K562 (cell line): ENCODE results near the gene UBL5. TPM values are rescaled to one million over a fixed set of nuclear protein-coding genes. Genes with fewer than 3 reads are reported as not detected.

Experiments
- CHCHD3 ChIP-seq: fragments of 250-450 bp; sonication (Bioruptor Pico); IDR thresholded peaks from 2 replicates; pipeline ENCODE4 v2.1.2; 2022; ENCODE audit warnings: mild to moderate bottlenecking
- CREM ChIP-seq: IDR thresholded peaks from 2 replicates; pipeline ENCODE4 v1.6.1; 2014; ENCODE audit warnings: antibody characterized with exemption, low read depth
- HDAC3 ChIP-seq: fragments of 450-650 bp; IDR thresholded peaks from 2 replicates; pipeline ENCODE4 v1.6.1; 2018; ENCODE audit warnings: borderline replicate concordance, mild to moderate bottlenecking, moderate library complexity; ENCODE audit not compliant: partially characterized antibody
- KAT2B ChIP-seq: IDR thresholded peaks from one replicate; pipeline ENCODE4 v1.6.1; 2012; ENCODE audit warnings: low read depth, mild to moderate bottlenecking, control low read depth, inconsistent platforms, low read length, moderate library complexity
- MTA1 ChIP-seq: fragments of 450-650 bp; IDR thresholded peaks from 2 replicates; pipeline ENCODE4 v1.6.1; 2017; ENCODE audit warnings: borderline replicate concordance
- MTA3 ChIP-seq: fragments of 450-650 bp; formaldehyde crosslinking; IDR thresholded peaks from 2 replicates; pipeline ENCODE4 v1.6.1; 2017; ENCODE audit warnings: mild to moderate bottlenecking, borderline replicate concordance
- NFE2L1 ChIP-seq: fragments of 450-650 bp; IDR thresholded peaks from 2 replicates; pipeline ENCODE4 v1.6.1; 2016; ENCODE audit warnings: missing genetic modification characterization, low read depth, mild to moderate bottlenecking, missing compliant biosample characterization, moderate library complexity, borderline replicate concordance
- PHB ChIP-seq: fragments of 250-450 bp; sonication (Bioruptor Pico); IDR thresholded peaks from 2 replicates; pipeline ENCODE4 v1.5.0; 2021
- PTRF ChIP-seq: fragments of 450-650 bp; IDR thresholded peaks from 2 replicates; pipeline ENCODE4 v1.6.1; 2016; ENCODE audit warnings: mild to moderate bottlenecking, missing genetic modification characterization, missing compliant biosample characterization
- RBM15 ChIP-seq: fragments of 200-400 bp; formaldehyde crosslinking; IDR thresholded peaks from 2 replicates; pipeline ENCODE4 v1.6.1; 2018; ENCODE audit warnings: mild to moderate bottlenecking, low read length, moderate library complexity; ENCODE audit not compliant: insufficient read depth
- TAF9B ChIP-seq: fragments of 450-650 bp; IDR thresholded peaks from 2 replicates; pipeline ENCODE4 v1.6.1; 2018; ENCODE audit warnings: mild to moderate bottlenecking; ENCODE audit not compliant: partially characterized antibody
- TRIM28 ChIP-seq: fragments of 450-650 bp; IDR thresholded peaks from 2 replicates; pipeline ENCODE4 v1.6.1; 2017
- ZNF134 ChIP-seq: fragments of 250-450 bp; sonication (Bioruptor Pico); conservative IDR thresholded peaks from 2 replicates; pipeline ENCODE4 v1.4.0; 2020
- ZSCAN32 ChIP-seq: fragments of 450-650 bp; formaldehyde crosslinking; IDR thresholded peaks from 2 replicates; pipeline ENCODE4 v1.4.0; 2020; ENCODE audit warnings: mild to moderate bottlenecking, moderate library complexity
- polyA plus RNA-seq, 8 experiments: library from polyadenylated mRNA; depleted of rRNA in 4 of 8; stranded (reverse) in 5 of 8; unstranded in 3 of 8; fragments of >200 nt; fragmentation: Nextera tagmentation in 2 of 8; fragmentation: Illumina TruSeq in 1 of 8; extraction: Ambion mirVana in 2 of 8; extraction: Trizol in 1 of 8; gene quantifications; 2 replicates each; pipeline versions ENCODE4 v1.2.1 to v1.2.3, GENCODE V29; 2011 to 2014; ENCODE audit warnings: inconsistent platforms in 1 of 8, missing spikeins in 1 of 8
- total RNA-seq, 7 experiments: library from RNA; depleted of rRNA in 6 of 7; stranded (reverse); fragments of >200 nt in 6 of 7; fragmentation: Illumina TruSeq in 2 of 7; extraction: Trizol in 2 of 7; gene quantifications; 2 replicates each; pipeline versions ENCODE4 v1.2.1 to v1.2.3, GENCODE V29; 2011 to 2021; ENCODE audit warnings: low replicate concordance in 1 of 7
- TF ChIP-seq, protein P1 (sequence below): sonication (generic); formaldehyde crosslinking; IDR thresholded peaks from 2 replicates; pipeline ENCODE4 v1.8.1; 2022; ENCODE audit warnings: missing genetic modification reagents
- TF ChIP-seq, protein P2 (sequence below): fragments of 450-650 bp; IDR thresholded peaks from 2 replicates; pipeline ENCODE4 v1.6.1; 2014; ENCODE audit warnings: low read depth, mild to moderate bottlenecking, moderate library complexity, borderline replicate concordance
- TF ChIP-seq, protein P3 (sequence below): IDR thresholded peaks from 2 replicates; pipeline ENCODE4 v1.6.1; 2012; ENCODE audit warnings: low read depth, low read length, improper control_type of control experiment, borderline replicate concordance
- TF ChIP-seq, protein P4 (sequence below): IDR thresholded peaks from 3 replicates; pipeline ENCODE4 v1.6.1; 2011; ENCODE audit warnings: borderline replicate concordance, mild to moderate bottlenecking; ENCODE audit not compliant: insufficient read length, insufficient read depth

Gene UBL5
- total and polyA plus RNA-seq, 9 of the 15 experiments (the other 6 are each of a cell fraction or from before 2014, with no cell fraction given), result 410 to 1,266 (median 613) TPM

DNA sequence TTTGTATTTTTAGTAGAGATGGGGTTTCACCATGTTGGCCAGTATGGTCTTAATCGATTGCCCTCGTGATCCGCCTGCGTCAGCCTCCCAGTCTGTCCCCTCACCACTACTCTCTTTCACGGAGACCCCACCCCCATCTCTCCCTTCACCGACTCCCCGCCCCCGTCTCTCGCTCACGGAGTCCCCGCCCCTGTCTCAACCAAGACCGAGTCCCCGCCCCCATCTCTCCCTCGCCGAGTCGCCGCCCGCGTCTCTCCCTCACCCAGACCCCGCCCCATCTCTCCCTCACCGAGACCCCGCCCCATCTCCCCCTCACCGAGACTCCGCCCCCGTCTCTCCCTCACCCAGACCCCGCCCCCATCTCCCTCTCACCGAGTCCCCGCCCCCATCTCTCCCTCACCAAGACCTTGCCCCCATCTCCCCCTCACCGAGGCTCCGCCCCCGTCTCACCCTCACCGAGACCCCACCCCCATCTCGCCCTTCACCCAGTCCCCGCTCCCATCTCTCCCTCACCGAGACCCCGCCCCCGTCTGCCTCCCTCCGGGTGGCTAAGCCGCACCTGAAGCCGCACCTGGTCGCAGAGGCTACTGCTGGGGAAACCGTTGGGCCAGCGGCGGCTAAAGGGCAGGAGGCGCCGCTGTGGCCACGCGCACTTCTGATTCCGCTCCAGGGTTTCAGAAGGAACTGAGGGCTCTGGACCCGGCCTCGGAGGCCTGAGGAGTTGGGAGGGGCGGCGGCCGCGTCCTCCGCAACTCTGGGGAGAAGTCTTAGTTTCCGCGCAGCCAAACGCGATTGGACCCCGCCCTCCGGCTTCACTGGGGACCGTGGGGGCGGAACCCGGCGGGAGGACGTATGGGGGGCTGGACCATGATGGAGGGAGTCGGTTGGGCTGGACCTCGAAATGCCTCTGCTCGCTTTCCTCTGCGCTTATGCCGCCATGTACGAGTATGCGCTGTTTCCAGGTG is 42.1 kb upstream of the UBL5 start (continued):
- TF ChIP-seq, protein P1, sequence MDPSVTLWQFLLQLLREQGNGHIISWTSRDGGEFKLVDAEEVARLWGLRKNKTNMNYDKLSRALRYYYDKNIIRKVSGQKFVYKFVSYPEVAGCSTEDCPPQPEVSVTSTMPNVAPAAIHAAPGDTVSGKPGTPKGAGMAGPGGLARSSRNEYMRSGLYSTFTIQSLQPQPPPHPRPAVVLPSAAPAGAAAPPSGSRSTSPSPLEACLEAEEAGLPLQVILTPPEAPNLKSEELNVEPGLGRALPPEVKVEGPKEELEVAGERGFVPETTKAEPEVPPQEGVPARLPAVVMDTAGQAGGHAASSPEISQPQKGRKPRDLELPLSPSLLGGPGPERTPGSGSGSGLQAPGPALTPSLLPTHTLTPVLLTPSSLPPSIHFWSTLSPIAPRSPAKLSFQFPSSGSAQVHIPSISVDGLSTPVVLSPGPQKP (CRISPR knock-in tag), result no peak
- TF ChIP-seq TAF9B (peak; percentile 25), ZSCAN32 (CRISPR knock-in tag) (no peak), ZNF134 (no peak), PHB (no peak), KAT2B (no peak), TRIM28 (0 out of 2 replicates have a peak, but pooled peaks have one; percentile 52), MTA1 (0 out of 2 replicates have a peak, but pooled peaks have one; percentile 36), NFE2L1 (tag) (no peak), PTRF (tag) (no peak), MTA3 (peak; percentile 84), CREM (peak; percentile 21; the same call in 1 of the 2 replicates), HDAC3 (no peak), RBM15 (no peak), CHCHD3 (CRISPR knock-in tag) (no peak)
- TF ChIP-seq, protein P2, sequence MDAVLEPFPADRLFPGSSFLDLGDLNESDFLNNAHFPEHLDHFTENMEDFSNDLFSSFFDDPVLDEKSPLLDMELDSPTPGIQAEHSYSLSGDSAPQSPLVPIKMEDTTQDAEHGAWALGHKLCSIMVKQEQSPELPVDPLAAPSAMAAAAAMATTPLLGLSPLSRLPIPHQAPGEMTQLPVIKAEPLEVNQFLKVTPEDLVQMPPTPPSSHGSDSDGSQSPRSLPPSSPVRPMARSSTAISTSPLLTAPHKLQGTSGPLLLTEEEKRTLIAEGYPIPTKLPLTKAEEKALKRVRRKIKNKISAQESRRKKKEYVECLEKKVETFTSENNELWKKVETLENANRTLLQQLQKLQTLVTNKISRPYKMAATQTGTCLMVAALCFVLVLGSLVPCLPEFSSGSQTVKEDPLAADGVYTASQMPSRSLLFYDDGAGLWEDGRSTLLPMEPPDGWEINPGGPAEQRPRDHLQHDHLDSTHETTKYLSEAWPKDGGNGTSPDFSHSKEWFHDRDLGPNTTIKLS, result peak; percentile 32; the same call in 1 of the 2 replicates
- TF ChIP-seq, protein P3, sequence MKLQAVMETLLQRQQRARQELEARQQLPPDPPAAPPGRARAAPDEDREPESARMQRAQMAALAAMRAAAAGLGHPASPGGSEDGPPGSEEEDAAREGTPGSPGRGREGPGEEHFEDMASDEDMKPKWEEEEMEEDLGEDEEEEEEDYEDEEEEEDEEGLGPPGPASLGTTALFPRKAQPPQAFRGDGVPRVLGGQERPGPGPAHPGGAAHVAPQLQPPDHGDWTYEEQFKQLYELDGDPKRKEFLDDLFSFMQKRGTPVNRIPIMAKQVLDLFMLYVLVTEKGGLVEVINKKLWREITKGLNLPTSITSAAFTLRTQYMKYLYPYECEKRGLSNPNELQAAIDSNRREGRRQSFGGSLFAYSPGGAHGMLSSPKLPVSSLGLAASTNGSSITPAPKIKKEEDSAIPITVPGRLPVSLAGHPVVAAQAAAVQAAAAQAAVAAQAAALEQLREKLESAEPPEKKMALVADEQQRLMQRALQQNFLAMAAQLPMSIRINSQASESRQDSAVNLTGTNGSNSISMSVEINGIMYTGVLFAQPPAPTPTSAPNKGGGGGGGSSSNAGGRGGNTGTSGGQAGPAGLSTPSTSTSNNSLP, result no peak
- TF ChIP-seq, protein P4, sequence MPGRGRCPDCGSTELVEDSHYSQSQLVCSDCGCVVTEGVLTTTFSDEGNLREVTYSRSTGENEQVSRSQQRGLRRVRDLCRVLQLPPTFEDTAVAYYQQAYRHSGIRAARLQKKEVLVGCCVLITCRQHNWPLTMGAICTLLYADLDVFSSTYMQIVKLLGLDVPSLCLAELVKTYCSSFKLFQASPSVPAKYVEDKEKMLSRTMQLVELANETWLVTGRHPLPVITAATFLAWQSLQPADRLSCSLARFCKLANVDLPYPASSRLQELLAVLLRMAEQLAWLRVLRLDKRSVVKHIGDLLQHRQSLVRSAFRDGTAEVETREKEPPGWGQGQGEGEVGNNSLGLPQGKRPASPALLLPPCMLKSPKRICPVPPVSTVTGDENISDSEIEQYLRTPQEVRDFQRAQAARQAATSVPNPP, result no peak
